SK-N-MC (cell line): Measurements from ENCODE around the gene MED6.

Experiments used
- EZH2 ChIP-seq: fragments of 200-600 bp; sonication (generic); IDR thresholded peaks from one replicate; pipeline ENCODE4 v1.6.1; 2017; ENCODE audit warnings: antibody characterized with exemption
- FOXP2 ChIP-seq: optimal IDR thresholded peaks from 2 replicates; pipeline ENCODE3; 2011; ENCODE audit warnings: mild to moderate bottlenecking, moderate library complexity; ENCODE audit not compliant: insufficient read depth; ENCODE audit errors: extremely low read length, control extremely low read depth
- POLR2AphosphoS5 ChIP-seq: IDR thresholded peaks from 2 replicates; pipeline ENCODE4 v1.6.1; 2012; ENCODE audit warnings: mild to moderate bottlenecking, low read depth, low read length, borderline replicate concordance

DNA sequence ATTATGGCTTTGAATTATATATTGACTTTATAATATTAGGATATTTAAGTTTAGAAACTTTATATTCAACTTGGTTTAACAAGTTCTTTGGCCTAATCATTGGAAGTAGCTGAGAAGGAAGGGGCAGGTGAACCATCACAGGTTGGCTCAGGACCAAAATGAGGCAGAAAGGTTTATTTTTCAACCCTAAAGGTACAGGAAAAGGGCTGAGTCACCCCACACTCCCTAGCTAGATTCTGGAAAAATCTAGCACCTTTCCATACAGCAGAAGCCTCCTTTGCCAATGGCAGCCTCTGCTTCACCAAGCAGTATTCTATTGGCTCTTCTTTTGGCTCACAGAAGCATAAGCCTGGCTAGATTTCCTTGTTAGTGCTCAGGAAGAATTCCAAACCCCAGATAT is 19.3 kb upstream of the MED6 start:
- TF ChIP-seq EZH2 (no peak), POLR2AphosphoS5 (no peak), FOXP2 (no peak)
